ENCODE data around the gene ATM.

DNA sequence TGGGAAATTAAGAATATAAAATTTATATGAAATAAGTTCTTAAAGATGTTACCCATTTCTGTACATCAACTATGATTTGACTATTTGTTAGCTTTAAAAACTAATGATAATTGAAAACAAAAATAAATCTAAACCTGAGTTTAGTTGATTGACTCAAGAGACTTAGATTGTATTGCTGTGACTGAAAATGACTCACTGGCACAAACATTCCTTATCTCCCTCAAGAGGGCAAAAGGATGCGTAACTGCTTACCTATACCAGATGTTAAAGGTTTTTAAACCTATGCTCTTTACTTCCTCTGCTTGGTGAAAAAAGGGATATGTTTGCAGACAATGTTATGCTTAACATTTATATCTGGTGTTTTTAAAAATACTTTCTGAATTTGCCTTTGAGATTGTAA is 30.3 kb downstream of the ATM start:
- TF ChIP-seq, protein P1, sequence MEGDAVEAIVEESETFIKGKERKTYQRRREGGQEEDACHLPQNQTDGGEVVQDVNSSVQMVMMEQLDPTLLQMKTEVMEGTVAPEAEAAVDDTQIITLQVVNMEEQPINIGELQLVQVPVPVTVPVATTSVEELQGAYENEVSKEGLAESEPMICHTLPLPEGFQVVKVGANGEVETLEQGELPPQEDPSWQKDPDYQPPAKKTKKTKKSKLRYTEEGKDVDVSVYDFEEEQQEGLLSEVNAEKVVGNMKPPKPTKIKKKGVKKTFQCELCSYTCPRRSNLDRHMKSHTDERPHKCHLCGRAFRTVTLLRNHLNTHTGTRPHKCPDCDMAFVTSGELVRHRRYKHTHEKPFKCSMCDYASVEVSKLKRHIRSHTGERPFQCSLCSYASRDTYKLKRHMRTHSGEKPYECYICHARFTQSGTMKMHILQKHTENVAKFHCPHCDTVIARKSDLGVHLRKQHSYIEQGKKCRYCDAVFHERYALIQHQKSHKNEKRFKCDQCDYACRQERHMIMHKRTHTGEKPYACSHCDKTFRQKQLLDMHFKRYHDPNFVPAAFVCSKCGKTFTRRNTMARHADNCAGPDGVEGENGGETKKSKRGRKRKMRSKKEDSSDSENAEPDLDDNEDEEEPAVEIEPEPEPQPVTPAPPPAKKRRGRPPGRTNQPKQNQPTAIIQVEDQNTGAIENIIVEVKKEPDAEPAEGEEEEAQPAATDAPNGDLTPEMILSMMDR (conservative IDR thresholded peaks at IDR 0.05 in 1 of 2, IDR thresholded peaks at IDR 0.05 in 1 of 2; ENCODE audit: extremely low read depth in 1 of 2, insufficient read depth in 1 of 2, low read depth in 1 of 2, low read length in 2 of 2): peak in 1 of 2 donors; percentile 2
- no peak for TF ChIP-seq EZH2 (IDR thresholded peaks at IDR 0.05; ENCODE audit: borderline replicate concordance, low read length)
